ENCODE measurements around the gene WBP2. TPM values are rescaled to one million over a fixed set of nuclear protein-coding genes. Genes with fewer than 3 reads are reported as not detected.

WBP2 gene
- total RNA-seq, 4 donors from 2014 or later: 27.7 to 75.1 (median 56.8) TPM

DNA sequence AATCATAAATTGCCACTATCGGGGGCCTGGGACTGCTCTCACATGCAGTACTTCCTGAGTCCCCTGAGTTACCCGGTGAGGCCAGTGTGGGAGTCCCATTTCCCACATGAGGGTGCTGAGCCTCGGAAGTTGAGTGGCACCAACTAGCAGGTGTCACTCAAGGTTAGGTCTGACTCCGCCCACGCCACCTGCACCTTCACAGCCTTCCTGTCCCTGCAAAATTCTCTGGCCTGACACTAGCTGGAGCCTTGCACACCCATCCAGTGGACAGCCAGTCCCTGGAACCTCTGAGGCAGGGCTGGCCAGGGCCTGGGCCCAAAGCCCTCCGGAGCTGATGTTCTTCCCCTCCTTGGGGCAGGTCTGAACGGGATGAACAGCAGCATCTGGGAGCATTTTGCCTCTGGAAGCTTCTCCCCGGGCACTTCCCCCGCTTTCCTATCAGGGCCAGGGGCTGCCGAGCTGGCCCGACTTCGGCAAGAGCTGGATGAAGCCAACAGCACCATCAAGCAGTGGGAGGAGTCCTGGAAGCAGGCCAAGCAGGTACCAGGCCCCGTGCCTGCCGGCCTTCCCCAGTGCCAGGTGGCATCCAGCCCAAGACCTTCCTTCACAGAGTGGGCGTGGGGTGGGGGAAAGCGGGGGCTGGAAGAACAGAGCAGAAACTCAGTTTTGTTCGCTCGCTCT lies 32.9 kb downstream of the WBP2 start:
- no peak overlapping the region for H3K4me3 ChIP-seq
- H3K27me3 ChIP-seq: no peaks in the 10 kb centered on the region
- no peak for TF ChIP-seq POLR2A (IDR thresholded peaks at IDR 0.05)
- TF ChIP-seq POLR2AphosphoS5 (IDR thresholded peaks at IDR 0.05): no peak
- TF ChIP-seq EP300 (IDR thresholded peaks at IDR 0.05; ENCODE audit: low read depth): no peak
- TF ChIP-seq, protein P1, sequence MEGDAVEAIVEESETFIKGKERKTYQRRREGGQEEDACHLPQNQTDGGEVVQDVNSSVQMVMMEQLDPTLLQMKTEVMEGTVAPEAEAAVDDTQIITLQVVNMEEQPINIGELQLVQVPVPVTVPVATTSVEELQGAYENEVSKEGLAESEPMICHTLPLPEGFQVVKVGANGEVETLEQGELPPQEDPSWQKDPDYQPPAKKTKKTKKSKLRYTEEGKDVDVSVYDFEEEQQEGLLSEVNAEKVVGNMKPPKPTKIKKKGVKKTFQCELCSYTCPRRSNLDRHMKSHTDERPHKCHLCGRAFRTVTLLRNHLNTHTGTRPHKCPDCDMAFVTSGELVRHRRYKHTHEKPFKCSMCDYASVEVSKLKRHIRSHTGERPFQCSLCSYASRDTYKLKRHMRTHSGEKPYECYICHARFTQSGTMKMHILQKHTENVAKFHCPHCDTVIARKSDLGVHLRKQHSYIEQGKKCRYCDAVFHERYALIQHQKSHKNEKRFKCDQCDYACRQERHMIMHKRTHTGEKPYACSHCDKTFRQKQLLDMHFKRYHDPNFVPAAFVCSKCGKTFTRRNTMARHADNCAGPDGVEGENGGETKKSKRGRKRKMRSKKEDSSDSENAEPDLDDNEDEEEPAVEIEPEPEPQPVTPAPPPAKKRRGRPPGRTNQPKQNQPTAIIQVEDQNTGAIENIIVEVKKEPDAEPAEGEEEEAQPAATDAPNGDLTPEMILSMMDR (IDR thresholded peaks at IDR 0.05): no peak
- 70% methylated on average over 16 of the region's 18 CpGs; no CpG with 5 or more reads in 1 of the 2 donors for WGBS, 2 donors (ENCODE audit: low coverage in 1 of 2)
- H3K9me3 ChIP-seq: no peaks in the 10 kb centered on the region
- intact Hi-C loops (cut with DNase I; ENCODE audit: low total_unique reads): loop anchor here (10.0 kb wide), 1 partner anchor 67 kb away; no protein-coding TSS in a partner anchor
- in situ Hi-C loops (cut with MboI; ENCODE audit: low pct_ligation_motif_present in 1 of 4, low pct_unique_long_range_greater_than_20kb in 1 of 4, low sequenced_read_pairs in 3 of 4): no loop called here
- peak; percentile 53 for DNase-seq
- peaks cover 0 to 40% (median 14%) of the 10 kb centered on the region in 4 donors for H3K36me3 ChIP-seq
- H3K27ac ChIP-seq: no peak overlapping the region
- H3K4me1 ChIP-seq: peaks cover 3 to 4% (median 4%) of the 10 kb centered on the region in 4 donors

DNA sequence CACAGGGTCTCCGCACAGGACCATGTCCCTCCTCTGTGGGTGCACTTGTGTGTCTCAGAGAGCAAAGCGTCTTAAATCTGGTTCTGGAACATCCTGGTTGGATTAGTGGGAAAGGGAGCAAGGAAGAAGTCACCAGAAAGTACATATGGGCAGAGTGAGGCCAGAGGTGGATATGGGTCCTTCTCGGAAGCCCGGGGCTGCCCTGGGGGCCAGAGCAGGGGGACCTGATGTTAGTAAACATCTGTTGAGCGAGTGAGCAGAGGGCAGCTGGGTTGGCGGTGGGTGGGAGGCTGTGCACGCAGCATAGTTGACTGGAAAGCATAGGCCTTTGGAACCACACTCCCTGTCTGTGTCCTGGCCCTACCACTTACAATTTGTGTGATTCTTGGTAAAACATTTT lies 33.6 kb downstream of the WBP2 start:
- H3K9me3 ChIP-seq: no peaks in the 10 kb centered on the region
- peaks cover 0 to 40% (median 14%) of the 10 kb centered on the region in 4 donors for H3K36me3 ChIP-seq
- TF ChIP-seq, protein P1 (IDR thresholded peaks at IDR 0.05): no peak
- TF ChIP-seq POLR2AphosphoS5 (IDR thresholded peaks at IDR 0.05): no peak
- TF ChIP-seq POLR2A (IDR thresholded peaks at IDR 0.05): no peak
- in situ Hi-C loops (cut with MboI; ENCODE audit: low pct_ligation_motif_present in 1 of 4, low pct_unique_long_range_greater_than_20kb in 1 of 4, low sequenced_read_pairs in 3 of 4) (no loop called here), intact Hi-C loops (cut with DNase I; ENCODE audit: low total_unique reads) (loop anchor here (10.0 kb wide), 1 partner anchor 67 kb away; no protein-coding TSS in a partner anchor)
- no peaks in the 10 kb centered on the region for H3K27me3 ChIP-seq
- H3K27ac ChIP-seq: no peak overlapping the region
- WGBS, 2 donors (ENCODE audit: low coverage in 1 of 2): 80 to 86% methylated on average over 1 to 7 of the region's 7 CpGs
- no peaks in the 10 kb centered on the region for H3K4me1 ChIP-seq
- DNase-seq: no peak
- H3K4me3 ChIP-seq: no peak overlapping the region

GRCh38 chr17:75820094-75821080 lies 34.7 kb downstream of the WBP2 start:
- no peak for DNase-seq
- Histone ChIP-seq H3K36me3 (peaks cover 0 to 45% (median 14%) of the 10 kb centered on the region in 4 donors), H3K27me3 (no peaks in the 10 kb centered on the region), H3K9me3 (no peaks in the 10 kb centered on the region), H3K4me1 (no peaks in the 10 kb centered on the region), H3K4me3 (no peak overlapping the region), H3K27ac (no peak overlapping the region)
- in situ Hi-C loops (cut with MboI; ENCODE audit: low pct_ligation_motif_present in 1 of 4, low pct_unique_long_range_greater_than_20kb in 1 of 4, low sequenced_read_pairs in 3 of 4) (no loop called here), intact Hi-C loops (cut with DNase I; ENCODE audit: low total_unique reads) (loop anchor here (10.0 kb wide), 1 partner anchor 66 kb away; no protein-coding TSS in a partner anchor)
- 84% methylated on average over 21 of the region's 21 CpGs; no CpG with 5 or more reads in 1 of the 2 donors for WGBS, 2 donors (ENCODE audit: low coverage in 1 of 2)
- TF ChIP-seq, protein P1 (IDR thresholded peaks at IDR 0.05): no peak
- TF ChIP-seq EP300 (IDR thresholded peaks at IDR 0.05; ENCODE audit: low read depth) (no peak), POLR2A (IDR thresholded peaks at IDR 0.05) (no peak), POLR2AphosphoS5 (IDR thresholded peaks at IDR 0.05) (no peak)

DNA sequence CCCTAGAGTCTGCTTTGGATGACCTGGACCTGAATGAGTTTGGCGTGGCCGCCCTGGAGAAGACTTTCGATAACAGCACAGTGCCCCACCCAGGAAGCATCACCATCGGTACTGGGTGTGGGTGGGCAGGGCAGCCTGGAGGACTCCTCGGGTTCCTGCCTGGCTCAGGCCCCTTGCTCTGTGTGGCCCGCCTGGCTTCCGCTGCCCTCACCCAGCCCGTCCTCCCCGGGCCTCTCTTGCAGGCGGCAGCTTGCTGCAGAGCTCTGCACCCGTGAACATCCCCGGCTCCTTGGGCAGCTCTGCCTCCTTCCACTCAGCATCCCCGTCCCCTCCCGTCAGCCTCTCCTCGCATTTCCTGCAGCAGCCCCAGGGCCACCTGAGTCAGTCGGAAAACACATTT lies 35.5 kb downstream of the WBP2 start:
- Histone ChIP-seq H3K9me3 (no peaks in the 10 kb centered on the region), H3K36me3 (peaks cover 0 to 45% (median 14%) of the 10 kb centered on the region in 4 donors), H3K4me1 (no peaks in the 10 kb centered on the region), H3K4me3 (no peak overlapping the region), H3K27me3 (no peaks in the 10 kb centered on the region), H3K27ac (no peak overlapping the region)
- in situ Hi-C loops (cut with MboI; ENCODE audit: low pct_ligation_motif_present in 1 of 4, low pct_unique_long_range_greater_than_20kb in 1 of 4, low sequenced_read_pairs in 3 of 4) (no loop called here), intact Hi-C loops (cut with DNase I; ENCODE audit: low total_unique reads) (loop anchor here (10.0 kb wide), 1 partner anchor 65 kb away; no protein-coding TSS in a partner anchor)
- no peak for DNase-seq
- no peak for TF ChIP-seq POLR2AphosphoS5 (IDR thresholded peaks at IDR 0.05)
- TF ChIP-seq, protein P1 (IDR thresholded peaks at IDR 0.05): no peak
- no peak for TF ChIP-seq POLR2A (IDR thresholded peaks at IDR 0.05)
- TF ChIP-seq EP300 (IDR thresholded peaks at IDR 0.05; ENCODE audit: low read depth): no peak
- WGBS, 2 donors (ENCODE audit: low coverage in 1 of 2): 86 to 100% methylated on average over 2 to 16 of the region's 16 CpGs

Data from transverse colon (tissue), 4 donors.